HG03039 (cell line): ENCODE measurements around the gene FAF1.
"Not testable (repeated sequence)": the region's sequence is repeated elsewhere in the genome, so short reads cannot be mapped to it uniquely, and the experiment has no call there.

Experiments
- ATAC-seq: cut with Tn5 transposase; IDR thresholded peaks from one replicate; pipeline ENCODE4 v1.9.1; 2021; ENCODE audit warnings: mild to moderate bottlenecking, moderate library complexity; ENCODE audit not compliant: unreplicated experiment

Gene FAF1

GRCh38 chr1:50853325-50853724, 106.7 kb downstream of the FAF1 start:
- ATAC-seq, result no peak

DNA sequence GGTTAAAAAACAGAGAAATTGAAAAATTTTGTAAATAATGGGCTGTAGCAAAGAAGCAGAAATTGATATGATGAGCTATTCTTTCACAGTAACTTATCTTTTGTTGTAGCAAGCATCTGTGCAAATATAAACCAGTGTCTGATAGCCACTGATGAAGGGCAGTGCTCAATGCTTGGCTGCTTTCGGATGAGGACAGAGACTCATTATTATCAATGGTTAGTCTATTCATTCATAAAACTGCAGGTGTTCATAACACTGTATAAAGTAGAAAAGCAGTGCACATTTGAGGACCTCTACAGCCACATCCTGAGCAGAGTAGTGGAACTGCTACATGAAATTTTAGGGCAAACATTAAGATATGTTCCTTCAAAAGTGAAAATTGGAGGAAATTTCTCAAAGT, 107.2 kb downstream of the FAF1 start:
- no peak for ATAC-seq

- no peak for ATAC-seq
These were observed 108.6 kb downstream of the FAF1 start for GRCh38 chr1:50851466-50851865.

DNA sequence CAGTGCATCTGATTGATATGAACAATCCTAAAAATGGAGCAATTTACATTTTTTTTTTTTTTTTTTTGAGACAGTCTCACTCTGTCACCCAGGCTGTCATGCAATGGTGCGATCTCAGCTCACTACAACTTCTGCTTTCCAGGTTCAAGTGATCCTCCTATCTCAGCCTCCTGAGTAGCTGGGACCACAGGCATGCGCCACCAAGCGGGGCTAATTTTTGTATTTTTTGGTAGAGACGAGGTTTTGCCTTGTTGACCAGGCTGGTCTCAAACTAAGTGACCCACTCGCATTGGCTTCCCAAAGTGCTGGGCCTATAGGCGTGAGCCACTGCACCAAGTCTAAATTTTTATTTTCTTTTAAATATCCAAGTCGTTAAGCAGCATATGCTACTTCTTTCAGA, 109.0 kb downstream of the FAF1 start:
- ATAC-seq, result no peak

- no peak for ATAC-seq
These were observed 112.8 kb downstream of the FAF1 start for GRCh38 chr1:50847303-50847702.

- ATAC-seq, result no peak
These were observed 113.7 kb downstream of the FAF1 start for GRCh38 chr1:50846224-50846839.

DNA sequence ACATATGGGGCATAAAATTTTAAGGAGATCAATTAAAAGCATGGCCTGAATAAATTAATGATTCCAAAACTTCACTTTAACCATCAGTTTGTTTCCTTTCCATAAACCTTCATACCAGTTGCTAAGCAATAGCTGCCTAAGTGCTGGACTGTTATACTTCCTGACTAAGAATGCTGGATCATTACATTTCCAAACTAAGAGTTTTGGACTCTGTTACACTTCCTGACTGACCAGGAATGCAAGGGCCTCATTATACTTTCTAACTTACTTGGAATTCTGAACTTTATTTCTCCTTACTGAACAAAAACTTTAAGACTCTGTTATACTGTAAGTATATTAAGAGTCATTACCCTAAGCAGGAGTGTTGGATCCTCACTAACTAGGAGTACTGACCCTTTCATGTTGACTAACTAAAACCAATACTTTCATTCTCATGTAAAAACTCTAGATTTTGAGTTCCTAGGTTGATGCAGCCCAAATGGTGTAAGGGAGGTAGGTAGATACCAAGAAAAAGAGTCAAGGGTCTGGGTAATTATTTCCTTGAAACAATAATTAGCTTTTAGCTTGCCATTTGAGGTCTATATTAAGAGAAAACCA, 118.2 kb downstream of the FAF1 start:
- no peak for ATAC-seq

- no peak for ATAC-seq
These were observed 124.0 kb downstream of the FAF1 start for GRCh38 chr1:50836117-50836516.

GRCh38 chr1:50833216-50833615, 126.9 kb downstream of the FAF1 start:
- no peak for ATAC-seq

DNA sequence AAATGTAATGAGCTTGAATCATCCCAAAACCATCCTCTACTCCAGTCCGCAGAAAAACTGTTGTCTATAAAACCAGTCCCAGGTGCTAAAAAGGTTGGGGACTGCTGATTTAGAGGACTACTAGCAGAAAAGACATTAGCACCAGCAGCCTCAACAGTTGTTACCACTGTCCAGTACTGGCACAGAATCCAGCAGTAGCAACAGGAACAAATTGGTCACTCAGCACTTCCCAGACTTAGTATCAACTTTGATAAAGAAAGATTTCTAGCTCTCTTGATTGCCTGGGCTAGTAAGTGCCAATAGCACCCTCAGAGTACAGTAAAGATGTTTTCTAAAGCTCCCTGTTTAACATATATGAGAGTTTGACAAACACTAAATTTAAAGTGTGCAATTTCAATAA, 127.9 kb downstream of the FAF1 start:
- ATAC-seq, result no peak

DNA sequence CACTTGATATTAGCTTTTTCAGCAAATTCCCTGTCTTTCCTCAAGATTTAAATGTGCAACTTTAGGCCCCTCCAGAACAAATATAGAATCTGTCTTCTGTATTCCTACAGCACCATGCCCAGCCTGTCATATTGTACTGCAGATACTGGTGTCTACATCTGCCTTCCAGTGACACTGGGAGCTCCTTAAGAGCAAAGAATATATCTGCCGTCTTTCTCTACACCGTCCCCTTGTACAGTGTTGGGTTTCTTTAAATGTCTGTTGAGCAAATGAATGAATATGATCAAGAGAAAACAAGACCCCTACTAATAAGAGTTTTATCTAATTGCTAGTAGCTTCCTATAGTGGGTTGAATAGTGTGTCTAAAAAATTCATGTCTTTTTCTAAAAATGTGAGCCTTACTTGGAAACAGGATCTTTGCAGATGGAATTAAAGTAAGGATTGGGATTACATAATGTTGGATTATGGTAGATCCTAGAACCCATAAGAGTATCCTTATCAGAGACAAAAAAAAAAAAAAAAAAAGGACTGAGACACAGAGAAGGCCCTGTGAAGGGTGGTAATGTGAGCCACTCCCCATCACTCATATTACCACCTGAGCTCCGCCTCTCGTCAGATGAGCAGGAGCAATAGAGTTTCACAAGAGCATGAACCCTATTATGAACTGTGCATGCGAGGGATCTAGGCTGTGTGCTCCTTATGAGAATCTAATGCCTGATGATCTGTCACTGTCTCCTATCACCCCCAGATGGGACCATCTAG, 128.6 kb downstream of the FAF1 start:
- no peak for ATAC-seq

DNA sequence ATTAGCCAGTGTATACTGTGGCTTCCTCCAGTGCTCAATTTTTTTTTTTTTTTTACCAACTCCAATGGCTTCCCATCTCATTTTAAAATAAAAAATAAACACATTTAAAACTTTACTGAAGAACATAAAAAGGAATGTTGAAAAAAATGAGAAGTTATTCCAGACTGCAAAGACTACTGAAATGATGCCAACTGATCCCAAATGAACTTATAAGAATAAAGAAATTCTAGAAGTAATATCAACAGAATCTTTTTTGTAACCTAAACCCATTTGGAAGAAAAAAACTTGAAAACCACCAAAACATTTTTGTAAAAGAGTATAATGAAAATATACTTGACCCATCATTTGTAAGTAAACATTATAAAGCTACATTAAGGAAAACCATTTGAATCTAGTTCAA, 129.4 kb downstream of the FAF1 start:
- ATAC-seq, result no peak

DNA sequence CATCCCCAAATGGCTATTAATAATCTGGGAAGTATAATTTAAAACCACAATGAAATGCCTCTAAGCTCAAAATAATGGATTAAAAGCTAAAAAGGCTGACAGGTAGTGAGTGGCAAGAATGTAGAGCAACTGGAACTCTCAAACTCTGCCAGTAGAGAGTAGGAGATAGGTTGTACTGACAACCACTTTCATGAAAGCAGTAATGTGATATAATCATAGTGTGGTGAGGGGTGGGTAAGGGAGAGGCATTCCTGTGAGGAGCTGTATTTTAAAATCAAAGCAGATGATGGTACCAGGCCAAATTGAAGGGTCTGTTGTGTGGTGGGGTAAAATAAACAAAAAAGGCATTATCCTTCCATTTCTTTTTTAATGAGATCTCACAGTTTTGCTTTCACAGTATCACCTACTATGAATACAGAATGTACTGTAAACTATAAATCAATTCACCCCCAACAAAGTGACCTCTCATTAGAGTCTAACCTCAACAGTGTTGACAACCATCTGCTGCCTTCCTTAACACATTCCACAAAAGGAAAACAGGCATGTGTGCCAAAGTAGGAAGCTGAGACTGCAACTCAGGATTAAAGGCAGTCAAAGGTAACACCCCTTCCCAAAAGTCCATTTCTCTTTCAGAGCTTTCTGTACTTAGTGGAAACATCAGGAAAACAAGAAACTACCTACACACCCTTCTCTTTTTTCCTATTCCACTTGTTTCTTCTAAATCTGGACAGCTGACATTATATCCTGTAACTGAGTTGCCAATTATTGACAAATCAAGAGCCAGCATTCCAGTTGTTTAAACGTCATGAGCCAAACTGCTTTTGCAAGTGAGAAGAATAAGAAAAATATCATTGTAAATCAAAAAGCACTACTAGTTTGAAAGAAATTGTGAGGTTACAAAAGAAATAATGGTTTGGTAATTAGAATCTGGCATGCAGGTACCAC, 130.8 kb downstream of the FAF1 start:
- ATAC-seq, result no peak

DNA sequence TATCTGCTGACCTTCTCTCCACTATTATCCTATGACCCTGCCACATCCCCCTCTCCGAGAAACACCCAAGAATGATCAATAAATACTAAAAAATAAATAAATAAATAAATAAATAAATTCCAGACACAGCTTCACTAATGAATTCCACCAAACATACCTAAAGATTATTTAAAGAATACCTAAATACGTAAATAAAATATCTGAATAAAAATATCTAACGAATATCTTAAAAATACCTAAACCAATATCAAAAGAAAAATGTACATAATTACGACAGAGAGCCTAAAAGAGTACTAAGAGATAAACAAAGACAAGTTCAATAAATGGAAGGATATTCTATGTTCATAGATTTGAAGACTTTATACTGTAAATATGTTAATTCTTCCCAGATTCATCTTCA, 132.5 kb downstream of the FAF1 start:
- no peak for ATAC-seq

DNA sequence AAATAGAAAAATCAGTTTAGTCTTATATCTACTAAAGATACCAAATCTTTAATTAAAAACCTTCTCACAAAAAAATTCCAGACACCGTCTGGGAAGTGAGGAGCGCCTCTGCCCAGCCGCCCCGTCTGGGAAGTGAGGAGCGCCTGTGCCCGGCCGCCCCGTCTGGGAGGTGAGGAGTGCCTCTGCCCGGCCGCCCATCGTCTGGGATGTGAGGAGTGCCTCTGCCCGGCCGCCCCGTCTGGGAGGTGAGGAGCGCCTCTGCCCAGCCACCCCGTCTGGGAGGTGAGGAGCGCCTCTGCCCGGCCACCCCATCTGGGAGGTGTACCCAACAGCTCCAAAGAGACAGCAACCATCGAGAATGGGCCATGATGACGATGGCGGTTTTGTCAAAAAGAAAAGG, 133.3 kb downstream of the FAF1 start:
- ATAC-seq, result not testable (repeated sequence)

- no peak for ATAC-seq
These were observed 137.9 kb downstream of the FAF1 start for GRCh38 chr1:50822035-50822776.

DNA sequence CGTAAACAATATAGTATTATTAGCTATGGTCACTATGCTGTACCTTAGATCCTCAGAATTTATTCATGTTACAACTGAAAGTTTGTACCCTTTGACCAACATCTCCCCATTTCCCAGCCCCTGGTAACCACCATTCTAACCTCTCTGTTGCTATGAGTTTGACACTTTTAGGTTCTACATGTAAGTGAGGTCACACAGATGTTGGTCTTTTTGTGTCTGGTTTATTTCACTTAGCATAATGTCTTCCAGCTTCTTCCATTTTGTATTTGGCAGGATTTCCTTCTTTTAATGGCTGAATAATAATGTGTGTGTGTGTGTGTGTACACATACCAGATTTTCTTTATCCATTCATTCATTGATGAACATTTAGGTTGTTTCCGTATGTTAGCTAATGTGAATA, 139.5 kb downstream of the FAF1 start:
- ATAC-seq, result no peak

DNA sequence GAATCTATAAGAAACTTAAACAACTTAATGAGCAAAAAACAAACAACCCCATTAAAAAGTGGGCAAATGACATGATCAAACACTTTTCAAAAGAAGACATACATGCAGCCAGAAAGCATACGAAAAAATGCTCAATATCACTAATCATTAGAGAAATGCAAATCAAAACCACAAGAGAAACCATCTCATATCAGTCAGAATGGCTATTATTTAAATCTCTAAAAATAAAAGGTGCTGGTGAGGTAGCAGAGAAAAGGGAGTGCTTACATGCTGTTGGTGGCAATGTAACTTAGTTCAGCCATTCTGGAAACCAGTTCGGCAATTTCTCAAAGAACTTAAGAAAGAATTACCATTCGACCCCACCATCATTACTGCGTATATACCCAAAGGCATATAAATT, 147.7 kb downstream of the FAF1 start:
- ATAC-seq, result no peak

GRCh38 chr1:50808296-50808695, 151.8 kb downstream of the FAF1 start:
- ATAC-seq, result no peak

DNA sequence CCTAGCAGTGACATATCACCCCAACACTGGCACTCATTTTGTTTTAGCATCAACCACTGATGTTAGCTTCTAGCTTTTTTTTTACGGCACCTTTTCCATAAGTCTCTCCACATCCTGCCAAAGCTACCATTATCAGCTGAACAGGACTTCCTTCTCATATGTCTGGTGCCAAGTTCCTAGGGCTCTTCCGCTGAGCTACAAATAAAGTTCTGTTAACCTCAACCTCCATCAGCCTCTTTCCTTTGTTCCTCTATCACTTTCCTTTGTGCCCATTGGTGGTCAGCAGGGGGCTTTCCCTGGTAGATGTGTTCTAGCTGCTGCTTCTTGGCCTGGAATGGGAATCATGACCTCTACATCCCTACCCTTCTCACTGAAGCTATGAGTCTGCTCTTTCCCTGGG, 163.8 kb downstream of the FAF1 start:
- ATAC-seq, result no peak

GRCh38 chr1:50793521-50793920, 166.5 kb downstream of the FAF1 start:
- no peak for ATAC-seq
